H9 (cell line): ENCODE measurements around the gene SLC5A7. TPM values are rescaled to one million over a fixed set of nuclear protein-coding genes. Genes with fewer than 3 reads are reported as not detected.

Experiments
- DNase-seq: peaks from one replicate; pipeline ENCODE4 v3.0.0-alpha.2; 2017
- H2AFZ ChIP-seq: one replicate; pipeline ENCODE4 v1.6.1; 2013; ENCODE audit warnings: mild to moderate bottlenecking, low read length, control low read depth, moderate library complexity
- H2AK5ac ChIP-seq: 2 replicates; pipeline ENCODE4 v1.6.1; 2013; ENCODE audit warnings: low read length, control low read depth, mixed read lengths; ENCODE audit not compliant: insufficient read length
- H2BK120ac ChIP-seq: one replicate; pipeline ENCODE4 v1.6.1; 2013; ENCODE audit warnings: low read depth, mild to moderate bottlenecking, low read length, control low read depth, inconsistent platforms; ENCODE audit not compliant: poor library complexity, severe bottlenecking
- H2BK12ac ChIP-seq: 2 replicates; pipeline ENCODE4 v1.6.1; 2013; ENCODE audit warnings: low read length, control low read depth, mixed read lengths, low read depth; ENCODE audit not compliant: insufficient read length
- H2BK15ac ChIP-seq: 2 replicates; pipeline ENCODE4 v1.6.1; 2013; ENCODE audit warnings: low read depth, low read length, control low read depth
- H2BK20ac ChIP-seq: one replicate; pipeline ENCODE4 v1.6.1; 2013; ENCODE audit warnings: low read depth, mild to moderate bottlenecking, low read length, control low read depth, inconsistent platforms; ENCODE audit not compliant: poor library complexity, severe bottlenecking
- H2BK5ac ChIP-seq: 2 replicates; pipeline ENCODE4 v1.6.1; 2013; ENCODE audit warnings: low read length, control low read depth, mixed read lengths; ENCODE audit not compliant: insufficient read length
- H3K14ac ChIP-seq: 2 replicates; pipeline ENCODE4 v1.6.1; 2013; ENCODE audit warnings: low read length, control low read depth; ENCODE audit not compliant: insufficient read depth
- H3K18ac ChIP-seq: 2 replicates; pipeline ENCODE4 v1.6.1; 2013; ENCODE audit warnings: low read depth, mild to moderate bottlenecking, mixed read lengths, low read length, control low read depth; ENCODE audit not compliant: insufficient read length
- H3K23ac ChIP-seq: 2 replicates; pipeline ENCODE4 v1.6.1; 2013; ENCODE audit warnings: low read length, control low read depth, mixed read lengths, low read depth; ENCODE audit not compliant: insufficient read length
- H3K23me2 ChIP-seq: 2 replicates; pipeline ENCODE4 v1.6.1; 2013; ENCODE audit warnings: low read depth, mild to moderate bottlenecking, mixed read lengths, low read length, control low read depth; ENCODE audit not compliant: insufficient read length, poor library complexity, severe bottlenecking
- H3K27ac ChIP-seq: 2 replicates; pipeline ENCODE4 v1.5.1; 2013; ENCODE audit warnings: low read length, control low read depth, mixed read lengths, low read depth; ENCODE audit not compliant: insufficient read length
- H3K27me3 ChIP-seq: 2 replicates; pipeline ENCODE4 v1.6.1; 2013; ENCODE audit warnings: low read length, control low read depth, inconsistent platforms; ENCODE audit not compliant: insufficient read depth
- H3K4ac ChIP-seq: 2 replicates; pipeline ENCODE4 v1.6.1; 2013; ENCODE audit warnings: low read depth, mild to moderate bottlenecking, control low read depth, inconsistent platforms, low read length, moderate library complexity
- H3K4me1 ChIP-seq: 2 replicates; pipeline ENCODE4 v1.6.1; 2013; ENCODE audit warnings: low read length, control low read depth, inconsistent platforms; ENCODE audit not compliant: insufficient read depth
- H3K4me2 ChIP-seq: 2 replicates; pipeline ENCODE4 v1.6.1; 2013; ENCODE audit warnings: low read length, control low read depth, mixed read lengths; ENCODE audit not compliant: insufficient read length, insufficient read depth
- H3K56ac ChIP-seq: 2 replicates; pipeline ENCODE4 v1.6.1; 2013; ENCODE audit warnings: low read depth, mild to moderate bottlenecking, mixed read lengths, low read length, control low read depth; ENCODE audit not compliant: insufficient read length
- H3K79me1 ChIP-seq: 2 replicates; pipeline ENCODE4 v1.6.1; 2013; ENCODE audit warnings: low read depth, mild to moderate bottlenecking, moderate library complexity, low read length, control low read depth, inconsistent platforms; ENCODE audit not compliant: insufficient read depth, poor library complexity, severe bottlenecking
- H3K79me2 ChIP-seq: 2 replicates; pipeline ENCODE4 v1.6.1; 2013; ENCODE audit warnings: low read length, control low read depth, inconsistent platforms; ENCODE audit not compliant: insufficient read depth
- H3K9ac ChIP-seq: 2 replicates; pipeline ENCODE4 v1.6.1; 2013; ENCODE audit warnings: low read length, control low read depth, mixed read lengths; ENCODE audit not compliant: insufficient read length; ENCODE audit errors: extremely low read depth
- H3K9me3 ChIP-seq: one replicate; pipeline ENCODE4 v1.6.1; 2013; ENCODE audit warnings: low read depth, low read length, inconsistent platforms; ENCODE audit not compliant: control insufficient read depth
- H3T11ph ChIP-seq: one replicate; pipeline ENCODE4 v1.6.1; 2013; ENCODE audit warnings: mild to moderate bottlenecking, low read length, control low read depth, inconsistent platforms
- H4K20me1 ChIP-seq: one replicate; pipeline ENCODE4 v1.6.1; 2013; ENCODE audit not compliant: control insufficient read depth, insufficient read length, insufficient read depth
- H4K5ac ChIP-seq: 2 replicates; pipeline ENCODE4 v1.6.1; 2013; ENCODE audit warnings: low read depth, mild to moderate bottlenecking, mixed read lengths, low read length, control low read depth; ENCODE audit not compliant: insufficient read length
- H4K8ac ChIP-seq: replicated peaks from 2 replicates; pipeline ENCODE4 v1.6.1; 2013; ENCODE audit warnings: low read length, control low read depth, mixed read lengths, low read depth; ENCODE audit not compliant: insufficient read length
- H4K91ac ChIP-seq: 2 replicates; pipeline ENCODE4 v1.6.1; 2013; ENCODE audit warnings: low read depth, mild to moderate bottlenecking, moderate library complexity, mixed read lengths, low read length, control low read depth; ENCODE audit not compliant: insufficient read length
- H3K27ac Mint-ChIP-seq, 3 experiments: 2 replicates in 2 of 3; 3 replicates in 1 of 3; pipeline ENCODE4 v1.8.0; 2020 to 2021; ENCODE audit warnings: mixed read lengths in 3 of 3, mild to moderate bottlenecking in 1 of 3, moderate library complexity in 1 of 3
- H3K27me3 Mint-ChIP-seq: 2 replicates; pipeline ENCODE4 v1.8.0; 2021; ENCODE audit warnings: low read depth, mild to moderate bottlenecking, moderate library complexity, mixed read lengths
- H3K36me3 Mint-ChIP-seq, 3 experiments: 2 replicates in 2 of 3; 3 replicates in 1 of 3; pipeline ENCODE4 v1.8.0; 2020 to 2021; ENCODE audit warnings: low read depth in 3 of 3, mixed read lengths in 3 of 3; ENCODE audit not compliant: insufficient read depth in 1 of 3
- H3K4me1 Mint-ChIP-seq, 2 experiments: 2 replicates each; pipeline ENCODE4 v1.8.0; 2020; ENCODE audit warnings: mixed read lengths in 2 of 2
- H3K4me3 Mint-ChIP-seq, 2 experiments: 2 replicates in 1 of 2; 3 replicates in 1 of 2; pipeline ENCODE4 v1.8.0; 2020 to 2021; ENCODE audit warnings: mild to moderate bottlenecking in 2 of 2, mixed read lengths in 2 of 2, moderate library complexity in 1 of 2
- H3K9me3 Mint-ChIP-seq, 2 experiments: 2 replicates in 1 of 2; 3 replicates in 1 of 2; pipeline ENCODE4 v1.8.0; 2020; ENCODE audit warnings: mild to moderate bottlenecking in 2 of 2, mixed read lengths in 2 of 2, moderate library complexity in 1 of 2
- WGBS: extraction: QIAGEN DNeasy Blood & Tissue Kit; methylation state at CpG from one replicate; pipeline ENCODE4 v1.1.7; 2013; ENCODE audit warnings: missing lambda C conversion rate, low lambda C conversion rate, mixed read lengths; ENCODE audit not compliant: insufficient read length; ENCODE audit errors: extremely low coverage; 5-methylcytosine and 5-hydroxymethylcytosine counted together
- total RNA-seq: library from RNA; stranded (reverse); gene quantifications from 2 replicates; pipeline ENCODE4 v1.2.1, GENCODE V29; 2021
- TF ChIP-seq, protein P1 (sequence below): fragments of 200-600 bp; sonication (generic); conservative IDR thresholded peaks from 3 replicates; pipeline ENCODE4 v1.8.0; 2021; ENCODE audit warnings: antibody characterized with exemption, mild to moderate bottlenecking

SLC5A7 gene
- total RNA-seq, 1 experiment from 2014 or later, result 0.11 TPM

GRCh38 chr2:108048752-108049151 is 62.4 kb downstream of the SLC5A7 start:
- no peak overlapping the region for H3K4ac ChIP-seq
- no peaks in the 10 kb centered on the region for H3K23me2 ChIP-seq
- H3K4me2 ChIP-seq, result no peak overlapping the region
- H2BK5ac ChIP-seq, result no peak overlapping the region
- H4K5ac ChIP-seq, result no peak overlapping the region
- no peak for DNase-seq
- no peak overlapping the region for H2BK20ac ChIP-seq
- H3K9me3 Mint-ChIP-seq, result peaks cover 38 to 41% of the 10 kb centered on the region in 2 experiments
- no peak overlapping the region for H2AK5ac ChIP-seq
- H2BK120ac ChIP-seq, result no peak overlapping the region
- TF ChIP-seq, protein P1, sequence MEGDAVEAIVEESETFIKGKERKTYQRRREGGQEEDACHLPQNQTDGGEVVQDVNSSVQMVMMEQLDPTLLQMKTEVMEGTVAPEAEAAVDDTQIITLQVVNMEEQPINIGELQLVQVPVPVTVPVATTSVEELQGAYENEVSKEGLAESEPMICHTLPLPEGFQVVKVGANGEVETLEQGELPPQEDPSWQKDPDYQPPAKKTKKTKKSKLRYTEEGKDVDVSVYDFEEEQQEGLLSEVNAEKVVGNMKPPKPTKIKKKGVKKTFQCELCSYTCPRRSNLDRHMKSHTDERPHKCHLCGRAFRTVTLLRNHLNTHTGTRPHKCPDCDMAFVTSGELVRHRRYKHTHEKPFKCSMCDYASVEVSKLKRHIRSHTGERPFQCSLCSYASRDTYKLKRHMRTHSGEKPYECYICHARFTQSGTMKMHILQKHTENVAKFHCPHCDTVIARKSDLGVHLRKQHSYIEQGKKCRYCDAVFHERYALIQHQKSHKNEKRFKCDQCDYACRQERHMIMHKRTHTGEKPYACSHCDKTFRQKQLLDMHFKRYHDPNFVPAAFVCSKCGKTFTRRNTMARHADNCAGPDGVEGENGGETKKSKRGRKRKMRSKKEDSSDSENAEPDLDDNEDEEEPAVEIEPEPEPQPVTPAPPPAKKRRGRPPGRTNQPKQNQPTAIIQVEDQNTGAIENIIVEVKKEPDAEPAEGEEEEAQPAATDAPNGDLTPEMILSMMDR, result no peak
- H4K20me1 ChIP-seq, result no peaks in the 10 kb centered on the region
- no peaks in the 10 kb centered on the region for H3K79me2 ChIP-seq
- peaks cover 2 to 3% of the 10 kb centered on the region in 2 experiments; a peak in 2 of 4 replicates for H3K4me1 Mint-ChIP-seq
- no peak overlapping the region for H3K23ac ChIP-seq
- WGBS, result no CpG with 5 or more reads among the region's 5 CpGs
- no peak overlapping the region for H3K9ac ChIP-seq
- H3K27me3 ChIP-seq, result no peaks in the 10 kb centered on the region
- no peak overlapping the region for H3K14ac ChIP-seq
- no peak overlapping the region for H3T11ph ChIP-seq
- no peak overlapping the region for H4K8ac ChIP-seq
- no peak overlapping the region for H2BK15ac ChIP-seq
- H3K79me1 ChIP-seq, result no peaks in the 10 kb centered on the region
- no peak overlapping the region for H3K27ac Mint-ChIP-seq
- H4K91ac ChIP-seq, result no peak overlapping the region
- no peaks in the 10 kb centered on the region for H3K4me1 ChIP-seq
- peaks cover 8 to 33% (median 11%) of the 10 kb centered on the region in 3 experiments; a peak in 6 of 7 replicates for H3K36me3 Mint-ChIP-seq
- H3K9me3 ChIP-seq, result peaks cover 13% of the 10 kb centered on the region
- no peak overlapping the region for H3K4me3 Mint-ChIP-seq
- H3K56ac ChIP-seq, result no peak overlapping the region
- H2BK12ac ChIP-seq, result no peak overlapping the region
- no peaks in the 10 kb centered on the region; the same call in 1 of the 2 replicates for H3K27me3 Mint-ChIP-seq
- H3K27ac ChIP-seq, result no peak overlapping the region
- no peak overlapping the region for H2AFZ ChIP-seq
- no peak overlapping the region for H3K18ac ChIP-seq
